Activated T-cell treated with anti-CD3 and anti-CD28 coated beads for 48 hours (primary cell): Measurements from ENCODE around the gene STK24.

Experiments
- DNase-seq: peaks from one replicate; pipeline ENCODE4 v3.0.0-alpha.2; 2020; ENCODE audit warnings: low read depth

Gene STK24

GRCh38 chr13:98450539-98451111 is 126.3 kb downstream of the STK24 start:
- no peak for DNase-seq

DNA sequence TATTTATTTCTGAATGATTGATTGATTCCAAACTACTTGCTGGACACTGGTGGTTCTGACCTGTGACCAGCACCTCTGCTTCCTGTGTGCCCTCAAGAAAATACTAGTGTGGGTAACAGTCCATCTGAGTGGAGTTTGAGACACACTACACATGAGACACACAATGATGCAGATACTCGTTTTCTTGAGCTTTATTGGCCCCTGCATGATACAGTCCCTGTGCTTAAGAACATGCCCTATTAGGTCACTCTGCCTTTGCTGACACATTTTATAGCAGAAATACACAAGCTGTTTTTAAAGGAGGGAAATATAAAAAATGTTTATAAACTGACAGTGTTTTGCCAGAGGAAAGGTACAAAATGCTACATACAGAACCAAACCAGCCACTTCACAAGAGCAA is 126.9 kb downstream of the STK24 start:
- no peak for DNase-seq

GRCh38 chr13:98449273-98449672 is 127.6 kb downstream of the STK24 start:
- DNase-seq, result no peak

DNA sequence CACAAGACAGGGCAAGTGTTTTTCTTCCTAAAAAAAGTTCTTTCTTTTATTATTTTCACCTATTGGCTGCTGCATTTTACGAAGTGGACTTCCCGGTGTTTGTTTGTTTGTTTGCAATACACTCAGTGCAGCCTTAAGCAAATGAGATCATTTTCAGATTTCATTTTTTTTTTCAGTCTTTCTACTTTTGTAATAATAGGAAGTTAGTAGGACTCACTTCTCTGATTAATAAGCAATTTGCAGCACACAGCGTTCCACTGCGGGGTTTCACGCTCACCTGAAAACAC is 128.3 kb downstream of the STK24 start:
- DNase-seq, result no peak

GRCh38 chr13:98447881-98448641 is 128.8 kb downstream of the STK24 start:
- DNase-seq, result no peak

DNA sequence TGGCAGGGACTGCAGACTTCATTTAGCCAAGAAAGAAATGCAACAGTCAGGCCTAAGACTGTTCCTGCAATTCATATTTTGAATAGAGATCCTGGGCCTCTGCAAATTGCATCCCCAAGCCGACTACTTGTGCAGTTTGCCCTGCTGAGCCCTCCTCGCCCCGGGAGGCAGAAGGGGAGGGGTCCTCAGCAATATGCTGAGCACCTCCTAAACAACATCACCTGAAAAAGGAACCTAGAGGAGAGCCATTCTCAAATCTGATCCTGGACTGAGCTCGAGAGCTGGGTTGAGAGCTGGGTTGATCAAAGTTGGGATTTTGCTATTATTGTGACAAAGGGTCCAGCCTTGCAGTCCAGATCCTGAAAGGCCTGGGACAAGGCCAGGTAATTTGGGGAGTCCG is 129.8 kb downstream of the STK24 start:
- no peak for DNase-seq

GRCh38 chr13:98446234-98446621 is 130.7 kb downstream of the STK24 start:
- no peak for DNase-seq

GRCh38 chr13:98445340-98446233 is 131.3 kb downstream of the STK24 start:
- DNase-seq, result peak; percentile 79

DNA sequence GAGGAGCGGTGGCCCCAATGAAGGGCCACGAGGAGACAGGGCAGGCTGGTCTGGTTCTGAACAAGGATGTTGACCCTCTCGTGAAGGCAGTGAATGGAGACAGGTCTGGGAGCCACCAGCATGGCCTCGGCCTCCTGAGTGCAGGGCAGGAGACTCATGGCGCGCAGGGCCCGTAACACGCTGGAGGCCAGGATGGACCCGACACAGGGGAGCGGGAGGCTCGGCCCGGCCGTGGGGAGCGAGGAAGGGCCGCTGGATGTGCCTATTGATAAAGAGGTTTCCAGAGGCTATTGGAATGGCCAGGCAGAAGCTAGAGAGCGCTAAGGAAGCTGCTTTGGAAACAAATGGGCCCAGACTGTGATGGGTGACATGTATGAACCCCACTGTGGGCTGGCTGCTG is 132.5 kb downstream of the STK24 start:
- no peak for DNase-seq

- no peak for DNase-seq
These were observed 133.0 kb downstream of the STK24 start for GRCh38 chr13:98443800-98444325.

DNA sequence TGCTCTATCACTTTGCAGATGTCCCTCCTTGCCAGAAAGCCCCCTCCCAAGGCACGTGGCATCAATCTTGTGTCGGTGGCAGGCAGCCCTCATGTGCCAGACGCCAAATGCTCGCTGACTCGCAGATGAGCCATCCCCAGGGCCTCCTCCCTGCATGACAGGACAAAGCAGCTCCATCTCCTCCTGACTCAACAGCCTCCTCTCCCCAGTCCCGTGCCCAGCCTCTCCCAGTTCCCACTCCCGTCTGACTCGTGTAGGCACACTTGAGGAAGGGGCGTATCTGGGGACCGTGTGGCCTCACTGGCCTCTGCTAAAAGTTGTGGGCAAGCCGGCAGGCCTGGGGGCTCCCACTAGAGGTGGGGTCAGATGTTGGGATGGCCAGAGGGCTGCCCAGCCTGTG is 133.6 kb downstream of the STK24 start:
- DNase-seq, result no peak

DNA sequence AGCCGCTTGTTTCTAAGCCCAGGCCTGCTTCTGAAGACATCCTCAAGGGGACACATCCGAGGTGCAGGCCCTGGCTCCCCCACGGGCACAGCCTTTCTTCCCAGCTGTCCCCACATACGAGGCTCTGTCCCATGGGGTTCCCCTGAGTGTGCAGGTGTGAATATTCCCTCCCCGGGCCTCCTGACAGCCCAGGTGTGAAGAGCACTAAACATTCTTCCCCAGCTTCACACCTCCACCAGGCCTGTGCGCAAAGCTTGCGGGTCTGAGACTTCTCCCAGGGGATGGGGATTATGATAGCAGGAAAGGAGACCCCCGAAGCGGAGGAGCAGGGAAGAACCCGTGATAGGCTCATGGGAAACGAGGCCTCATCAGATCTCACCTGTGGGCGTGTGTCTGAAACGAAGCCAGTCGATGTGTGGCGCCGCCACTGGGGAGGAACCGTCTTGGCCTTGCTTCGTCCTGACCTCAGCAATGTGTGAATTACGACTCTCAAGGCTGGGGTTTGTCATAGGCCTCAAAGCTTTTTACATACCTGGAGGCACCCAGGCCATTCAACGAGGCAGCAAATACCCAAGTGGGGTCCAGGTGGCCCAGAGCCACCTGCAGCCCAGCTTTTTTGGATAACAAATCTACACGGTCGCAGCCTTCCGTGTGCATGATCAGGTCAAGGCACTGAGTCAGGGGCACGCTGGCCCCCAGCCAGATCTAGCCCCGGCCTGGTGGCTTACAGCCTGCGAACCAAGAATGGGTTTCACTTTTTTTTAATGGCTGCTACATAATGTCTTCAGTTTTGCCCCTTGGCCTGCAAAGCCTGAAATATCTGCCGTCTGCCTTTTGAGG is 134.3 kb downstream of the STK24 start:
- no peak for DNase-seq

GRCh38 chr13:98441056-98441676 is 135.7 kb downstream of the STK24 start:
- no peak for DNase-seq

DNA sequence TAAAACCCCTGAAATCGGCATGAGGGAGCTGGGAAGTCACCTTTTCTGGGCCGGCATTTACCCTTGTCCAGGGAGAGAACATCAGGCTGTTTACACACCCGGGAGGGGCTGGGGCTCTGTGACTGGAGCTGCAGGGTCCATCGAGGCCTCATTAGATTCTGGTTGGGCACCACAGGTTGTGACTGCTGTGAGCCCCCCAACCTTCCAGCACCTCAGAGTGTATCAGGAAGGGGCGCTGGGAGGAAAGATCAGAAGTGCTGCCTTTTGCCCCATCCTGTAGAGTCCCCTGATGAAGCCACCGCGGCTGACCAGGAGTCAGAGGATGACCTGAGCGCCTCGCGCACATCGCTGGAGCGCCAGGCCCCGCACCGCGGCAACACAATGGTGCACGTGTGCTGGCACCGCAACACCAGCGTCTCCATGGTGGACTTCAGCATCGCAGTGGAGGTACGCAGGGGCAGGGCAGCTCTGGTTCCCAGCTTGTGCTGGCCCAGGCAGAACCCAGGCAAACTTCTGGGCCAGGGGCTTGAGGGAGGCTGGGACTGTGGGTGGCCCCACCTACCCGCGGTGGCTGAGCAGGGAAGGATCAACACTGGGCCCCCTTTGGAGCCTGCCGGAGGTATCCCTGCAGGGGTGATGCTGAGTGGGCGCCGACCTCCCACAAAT is 136.4 kb downstream of the STK24 start:
- DNase-seq, result no peak

- no peak for DNase-seq
These were observed 137.0 kb downstream of the STK24 start for GRCh38 chr13:98439896-98440295.

GRCh38 chr13:98439126-98439828 is 137.6 kb downstream of the STK24 start:
- DNase-seq, result no peak

- no peak for DNase-seq
These were observed 138.4 kb downstream of the STK24 start for GRCh38 chr13:98438246-98439125.

- no peak for DNase-seq
These were observed 140.5 kb downstream of the STK24 start for GRCh38 chr13:98436233-98436910.

GRCh38 chr13:98435376-98435775 is 141.5 kb downstream of the STK24 start:
- no peak for DNase-seq
